ENCODE results near the gene PCDHGA10. TPM values are rescaled to one million over a fixed set of nuclear protein-coding genes. Genes with fewer than 3 reads are reported as not detected.

PCDHGA10 gene
- total RNA-seq, 2 donors from 2014 or later: 3.2 to 20.7 TPM

GRCh38 chr5:141382469-141383294, 30.1 kb upstream of the PCDHGA10 start, which contains the start of gene PCDHGA7:
PCDHGA7 (plus strand) TSS chr5:141382742; CDS start chr5:141382900, 158 bp downstream.
- H3K9ac ChIP-seq (ENCODE audit: extremely low read depth, low read length, poor library complexity, severe bottlenecking): no peak within 1 kb of the TSS
- Mint-ChIP-seq H3K9me3 (peaks cover 42% of the 10 kb centered on the region), H3K4me3 (no peak within 1 kb of the TSS), H3K4me1 (no peaks in the 10 kb centered on the region), H3K27ac (no peak within 1 kb of the TSS), H3K27me3 (ENCODE audit: insufficient read depth) (no peaks in the 10 kb centered on the region), H3K36me3 (ENCODE audit: low read depth) (peaks cover 23% of the 10 kb centered on the region)
- H3K9me3 ChIP-seq (ENCODE audit: control insufficient read depth, low read length): peaks cover 38% of the 10 kb centered on the region
- DNase-seq: no peak
- no peaks in the 10 kb centered on the region for H3K4me1 ChIP-seq (ENCODE audit: control insufficient read depth, insufficient read depth, low read length)
- H3K4me3 ChIP-seq (ENCODE audit: low read length): no peak within 1 kb of the TSS
- no peak within 1 kb of the TSS for H3K27ac ChIP-seq (ENCODE audit: low read depth, low read length)
- no peaks in the 10 kb centered on the region for H3K36me3 ChIP-seq (ENCODE audit: control insufficient read depth, insufficient read depth, low read length)
- 91 to 95% methylated on average over 33 to 37 of the region's 37 CpGs for WGBS, 2 experiments (ENCODE audit: insufficient coverage in 1 of 2, insufficient read length in 1 of 2)
- H3K27me3 ChIP-seq (ENCODE audit: control insufficient read depth, insufficient read depth, low read length, poor library complexity, severe bottlenecking): no peaks in the 10 kb centered on the region
- no peak for TF ChIP-seq CTCF (conservative IDR thresholded peaks at IDR 0.05)

DNA sequence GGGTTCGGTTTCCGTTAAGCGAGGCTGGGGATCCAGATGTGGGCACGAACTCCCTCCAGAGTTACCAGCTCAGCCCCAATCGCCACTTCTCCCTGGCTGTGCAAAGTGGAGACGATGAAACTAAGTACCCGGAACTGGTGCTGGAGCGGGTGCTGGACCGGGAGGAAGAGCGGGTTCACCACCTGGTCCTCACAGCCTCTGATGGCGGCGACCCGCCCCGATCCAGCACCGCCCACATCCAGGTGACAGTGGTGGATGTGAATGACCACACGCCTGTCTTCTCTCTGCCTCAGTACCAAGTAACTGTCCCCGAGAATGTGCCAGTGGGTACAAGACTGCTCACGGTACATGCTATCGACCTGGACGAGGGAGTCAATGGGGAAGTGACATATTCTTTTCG, 29.4 kb upstream of the PCDHGA10 start:
- no peak for TF ChIP-seq CTCF (conservative IDR thresholded peaks at IDR 0.05)
- H3K27me3 Mint-ChIP-seq (ENCODE audit: insufficient read depth): peaks cover 3% of the 10 kb centered on the region
- Histone ChIP-seq H3K27ac (ENCODE audit: low read depth, low read length) (no peak overlapping the region), H3K4me3 (ENCODE audit: low read length) (no peak overlapping the region), H3K9ac (ENCODE audit: extremely low read depth, low read length, poor library complexity, severe bottlenecking) (no peak overlapping the region), H3K36me3 (ENCODE audit: control insufficient read depth, insufficient read depth, low read length) (no peaks in the 10 kb centered on the region), H3K27me3 (ENCODE audit: control insufficient read depth, insufficient read depth, low read length, poor library complexity, severe bottlenecking) (no peaks in the 10 kb centered on the region), H3K9me3 (ENCODE audit: control insufficient read depth, low read length) (peaks cover 36% of the 10 kb centered on the region), H3K4me1 (ENCODE audit: control insufficient read depth, insufficient read depth, low read length) (no peaks in the 10 kb centered on the region)
- DNase-seq: no peak
- no peak overlapping the region for H3K4me3 Mint-ChIP-seq
- H3K36me3 Mint-ChIP-seq (ENCODE audit: low read depth): peaks cover 26% of the 10 kb centered on the region
- no peak overlapping the region for H3K27ac Mint-ChIP-seq
- WGBS, 2 experiments (ENCODE audit: insufficient coverage in 1 of 2, insufficient read length in 1 of 2): 92 to 96% methylated on average over 17 to 21 of the region's 21 CpGs
- H3K4me1 Mint-ChIP-seq: no peaks in the 10 kb centered on the region
- peaks cover 46% of the 10 kb centered on the region for H3K9me3 Mint-ChIP-seq

GRCh38 chr5:141384471-141385267, 28.1 kb upstream of the PCDHGA10 start:
- Histone ChIP-seq H3K9me3 (ENCODE audit: control insufficient read depth, low read length) (peaks cover 44% of the 10 kb centered on the region), H3K36me3 (ENCODE audit: control insufficient read depth, insufficient read depth, low read length) (no peaks in the 10 kb centered on the region), H3K9ac (ENCODE audit: extremely low read depth, low read length, poor library complexity, severe bottlenecking) (no peak overlapping the region), H3K27me3 (ENCODE audit: control insufficient read depth, insufficient read depth, low read length, poor library complexity, severe bottlenecking) (no peaks in the 10 kb centered on the region), H3K4me3 (ENCODE audit: low read length) (no peak overlapping the region), H3K4me1 (ENCODE audit: control insufficient read depth, insufficient read depth, low read length) (no peaks in the 10 kb centered on the region), H3K27ac (ENCODE audit: low read depth, low read length) (no peak overlapping the region)
- H3K4me1 Mint-ChIP-seq: no peaks in the 10 kb centered on the region
- 92 to 94% methylated on average over 36 to 43 of the region's 43 CpGs for WGBS, 2 experiments (ENCODE audit: insufficient coverage in 1 of 2, insufficient read length in 1 of 2)
- no peak for TF ChIP-seq CTCF (conservative IDR thresholded peaks at IDR 0.05)
- DNase-seq: no peak
- H3K36me3 Mint-ChIP-seq (ENCODE audit: low read depth): peaks cover 35% of the 10 kb centered on the region
- H3K27ac Mint-ChIP-seq: no peak overlapping the region
- peaks cover 59% of the 10 kb centered on the region for H3K9me3 Mint-ChIP-seq
- peaks cover 11% of the 10 kb centered on the region for H3K27me3 Mint-ChIP-seq (ENCODE audit: insufficient read depth)
- no peak overlapping the region for H3K4me3 Mint-ChIP-seq

Measured in endodermal cell (in vitro differentiated cells).